Endothelial cell of umbilical vein (primary cell): ENCODE measurements around the gene FRK.

Experiments
- FOS ChIP-seq: IDR thresholded peaks from 2 replicates; pipeline ENCODE4 v1.6.1; 2011; ENCODE audit warnings: mild to moderate bottlenecking, low read length, moderate library complexity, borderline replicate concordance; ENCODE audit not compliant: insufficient read depth
- POLR2A ChIP-seq: IDR thresholded peaks from 2 replicates; pipeline ENCODE4 v1.6.1; 2012; ENCODE audit warnings: low read depth, mild to moderate bottlenecking, control low read depth, low read length
- POLR2AphosphoS5 ChIP-seq: IDR thresholded peaks from 2 replicates; pipeline ENCODE4 v1.6.1; 2012; ENCODE audit warnings: low read depth, mild to moderate bottlenecking, control low read depth, low read length, moderate library complexity; ENCODE audit not compliant: insufficient read depth
- TF ChIP-seq, protein P1 (sequence below), 2 donors: IDR thresholded peaks; 1 replicate in 1 of 2; 2 replicates in 1 of 2; pipeline ENCODE4 v1.5.1; 2011; ENCODE audit warnings: low read length in 2 of 2, mild to moderate bottlenecking in 2 of 2, moderate library complexity in 2 of 2, control low read depth in 1 of 2, inconsistent platforms in 1 of 2, low read depth in 1 of 2; ENCODE audit not compliant: insufficient read depth in 1 of 2; ENCODE audit errors: extremely low read depth in 1 of 2

DNA sequence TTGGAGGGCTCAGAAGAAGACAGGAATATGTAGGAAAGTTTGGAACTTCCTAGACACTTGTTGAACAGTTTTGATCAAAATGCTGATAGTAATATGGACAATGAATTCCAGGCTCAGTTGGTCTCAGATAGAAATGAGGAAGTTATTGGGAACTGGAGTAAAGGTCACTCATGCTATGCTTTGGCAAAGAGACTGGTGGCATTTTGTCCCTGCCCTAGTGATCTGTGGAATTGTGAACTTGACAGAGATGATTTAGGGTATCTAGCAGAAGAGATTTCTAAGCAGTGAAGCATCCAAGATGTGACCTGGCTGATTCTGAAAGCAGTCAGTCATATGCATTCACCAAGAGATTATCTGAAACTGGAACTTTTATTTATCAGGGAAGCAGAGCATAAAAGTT is 45.1 kb downstream of the FRK start:
- TF ChIP-seq POLR2A (no peak), FOS (no peak), POLR2AphosphoS5 (no peak)
- TF ChIP-seq, protein P1, sequence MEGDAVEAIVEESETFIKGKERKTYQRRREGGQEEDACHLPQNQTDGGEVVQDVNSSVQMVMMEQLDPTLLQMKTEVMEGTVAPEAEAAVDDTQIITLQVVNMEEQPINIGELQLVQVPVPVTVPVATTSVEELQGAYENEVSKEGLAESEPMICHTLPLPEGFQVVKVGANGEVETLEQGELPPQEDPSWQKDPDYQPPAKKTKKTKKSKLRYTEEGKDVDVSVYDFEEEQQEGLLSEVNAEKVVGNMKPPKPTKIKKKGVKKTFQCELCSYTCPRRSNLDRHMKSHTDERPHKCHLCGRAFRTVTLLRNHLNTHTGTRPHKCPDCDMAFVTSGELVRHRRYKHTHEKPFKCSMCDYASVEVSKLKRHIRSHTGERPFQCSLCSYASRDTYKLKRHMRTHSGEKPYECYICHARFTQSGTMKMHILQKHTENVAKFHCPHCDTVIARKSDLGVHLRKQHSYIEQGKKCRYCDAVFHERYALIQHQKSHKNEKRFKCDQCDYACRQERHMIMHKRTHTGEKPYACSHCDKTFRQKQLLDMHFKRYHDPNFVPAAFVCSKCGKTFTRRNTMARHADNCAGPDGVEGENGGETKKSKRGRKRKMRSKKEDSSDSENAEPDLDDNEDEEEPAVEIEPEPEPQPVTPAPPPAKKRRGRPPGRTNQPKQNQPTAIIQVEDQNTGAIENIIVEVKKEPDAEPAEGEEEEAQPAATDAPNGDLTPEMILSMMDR (IDR thresholded peaks at IDR 0.05; ENCODE audit: extremely low read depth in 1 of 2, insufficient read depth in 1 of 2, low read depth in 1 of 2, low read length in 2 of 2): no peak
